ENCODE data around the gene SCD5.

DNA sequence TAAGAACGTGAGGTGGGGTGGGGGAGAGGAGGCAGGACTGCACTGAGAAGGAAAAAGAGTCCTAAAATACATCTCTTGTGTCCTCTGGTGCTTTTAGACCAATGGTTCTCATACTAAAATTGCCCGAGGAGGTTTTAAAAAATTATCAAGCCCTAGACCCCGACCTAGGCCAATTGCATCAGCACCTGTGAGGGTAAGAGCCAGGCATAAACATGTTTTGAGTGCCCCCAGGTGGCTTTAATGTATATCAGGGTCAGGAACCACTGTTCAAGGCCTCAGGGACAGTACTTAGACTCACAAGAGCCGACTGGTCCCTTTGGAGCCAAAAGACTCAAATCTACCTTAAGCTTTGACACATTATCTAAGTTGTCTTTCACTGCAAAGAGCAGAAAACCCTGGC, 199.3 kb downstream of the SCD5 start:
- TF ChIP-seq, protein P1, sequence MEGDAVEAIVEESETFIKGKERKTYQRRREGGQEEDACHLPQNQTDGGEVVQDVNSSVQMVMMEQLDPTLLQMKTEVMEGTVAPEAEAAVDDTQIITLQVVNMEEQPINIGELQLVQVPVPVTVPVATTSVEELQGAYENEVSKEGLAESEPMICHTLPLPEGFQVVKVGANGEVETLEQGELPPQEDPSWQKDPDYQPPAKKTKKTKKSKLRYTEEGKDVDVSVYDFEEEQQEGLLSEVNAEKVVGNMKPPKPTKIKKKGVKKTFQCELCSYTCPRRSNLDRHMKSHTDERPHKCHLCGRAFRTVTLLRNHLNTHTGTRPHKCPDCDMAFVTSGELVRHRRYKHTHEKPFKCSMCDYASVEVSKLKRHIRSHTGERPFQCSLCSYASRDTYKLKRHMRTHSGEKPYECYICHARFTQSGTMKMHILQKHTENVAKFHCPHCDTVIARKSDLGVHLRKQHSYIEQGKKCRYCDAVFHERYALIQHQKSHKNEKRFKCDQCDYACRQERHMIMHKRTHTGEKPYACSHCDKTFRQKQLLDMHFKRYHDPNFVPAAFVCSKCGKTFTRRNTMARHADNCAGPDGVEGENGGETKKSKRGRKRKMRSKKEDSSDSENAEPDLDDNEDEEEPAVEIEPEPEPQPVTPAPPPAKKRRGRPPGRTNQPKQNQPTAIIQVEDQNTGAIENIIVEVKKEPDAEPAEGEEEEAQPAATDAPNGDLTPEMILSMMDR (IDR thresholded peaks at IDR 0.05) = no peak
- TF ChIP-seq POLR2A (IDR thresholded peaks at IDR 0.05) (no peak), EP300 (IDR thresholded peaks at IDR 0.05) (no peak)

Data from tibial nerve (tissue), 4 donors.